Panc1 (cell line): ENCODE measurements around the gene MED13L. TPM values are rescaled to one million over a fixed set of nuclear protein-coding genes. Genes with fewer than 3 reads are reported as not detected.

Experiments used
- ATAC-seq: fragments of 200-7000 bp; cut with Tn5 transposase; 2 replicates; pipeline ENCODE4 v1.9.1; 2020; ENCODE audit warnings: mild to moderate bottlenecking, moderate library complexity
- BruUV-seq: library from RNA; stranded (reverse); fragments of 400-500 nt; replicated peaks from 2 replicates; lab custom pipeline; 2021; lab: Mats Ljungman, UMichigan
- CTCF ChIA-PET: fragments of 300-600 bp; sonication (Branson Sonifier 250); formaldehyde crosslinking; loops from one replicate; lab custom pipeline; 2022; ENCODE audit warnings: antibody characterized with exemption; lab: Charles Lee
- POLR2A ChIA-PET: fragments of 300-600 bp; sonication (Branson Sonifier 250); formaldehyde crosslinking; loops from one replicate; lab custom pipeline; 2022; ENCODE audit warnings: antibody characterized with exemption; lab: Charles Lee
- DNase-seq: peaks from one replicate; pipeline ENCODE4 v3.0.0-alpha.2; 2010; ENCODE audit warnings: low read depth, low spot score
- H3K27ac ChIP-seq: 2 replicates; pipeline ENCODE4 v1.5.1; 2011; ENCODE audit warnings: mild to moderate bottlenecking, low read length, inconsistent platforms
- H3K27me3 ChIP-seq: fragments of 200-500 bp; sonication (Bioruptor generic); 2 replicates; pipeline ENCODE4 v1.6.0; 2014; ENCODE audit warnings: low read length, inconsistent platforms; ENCODE audit not compliant: control insufficient read depth, insufficient read depth
- H3K36me3 ChIP-seq: fragments of 200-500 bp; sonication (Bioruptor generic); 2 replicates; pipeline ENCODE4 v1.5.1; 2014; ENCODE audit warnings: inconsistent platforms, mild to moderate bottlenecking, low read length, moderate library complexity; ENCODE audit not compliant: control insufficient read depth, insufficient read depth
- H3K4me1 ChIP-seq: 2 replicates; pipeline ENCODE4 v1.5.1; 2011; ENCODE audit warnings: inconsistent platforms, mild to moderate bottlenecking, low read length, moderate library complexity; ENCODE audit not compliant: control insufficient read depth, insufficient read depth
- H3K4me3 ChIP-seq, 2 experiments: 2 replicates each; pipeline ENCODE4 v1.5.1; 2011 to 2012; ENCODE audit warnings: low read depth in 2 of 2, low read length in 2 of 2, mild to moderate bottlenecking in 2 of 2, inconsistent platforms in 1 of 2, moderate library complexity in 1 of 2
- H3K9me3 ChIP-seq: fragments of 200-500 bp; sonication (Bioruptor generic); 2 replicates; pipeline ENCODE4 v1.5.1; 2014; ENCODE audit warnings: low read depth, mild to moderate bottlenecking, inconsistent platforms, low read length, moderate library complexity; ENCODE audit not compliant: control insufficient read depth, insufficient read depth
- CTCF ChIP-seq: fragments of 450-650 bp; IDR thresholded peaks from 2 replicates; pipeline ENCODE4 v1.5.1; 2017; ENCODE audit warnings: mild to moderate bottlenecking
- POLR2AphosphoS5 ChIP-seq: IDR thresholded peaks from 2 replicates; pipeline ENCODE4 v1.6.1; 2012; ENCODE audit warnings: mild to moderate bottlenecking, low read depth, low read length, moderate library complexity
- REST ChIP-seq, 2 experiments: IDR thresholded peaks; 2 replicates each; pipeline ENCODE4 v1.6.1; 2011 to 2012; ENCODE audit warnings: low read depth in 2 of 2, control low read depth in 1 of 2, low read length in 1 of 2, mild to moderate bottlenecking in 1 of 2, moderate library complexity in 1 of 2; ENCODE audit not compliant: insufficient read depth in 1 of 2
- SIN3A ChIP-seq: IDR thresholded peaks from 2 replicates; pipeline ENCODE4 v1.6.1; 2012; ENCODE audit warnings: low read depth, mild to moderate bottlenecking, low read length, moderate library complexity, borderline replicate concordance; ENCODE audit not compliant: insufficient read depth
- TCF7L2 ChIP-seq: IDR thresholded peaks from 2 replicates; pipeline ENCODE4 v1.6.1; 2011; ENCODE audit warnings: mild to moderate bottlenecking, low read depth, low read length, inconsistent platforms
- in situ Hi-C: cut with HindIII; loops from 2 replicates; pipeline ENCODE4 v1.10.0; 2016; ENCODE audit warnings: low sequenced_read_pairs, low pct_unique_long_range_greater_than_20kb
- intact Hi-C: fragments of 100-400 bp; cut with micrococcal nuclease; formaldehyde crosslinking; loops from one replicate; pipeline ENCODE4 v1.10.0; 2022; ENCODE audit not compliant: unreplicated experiment
- total RNA-seq: library from RNA; stranded (reverse); gene quantifications from one replicate; pipeline ENCODE4 v1.2.1, GENCODE V29; 2021; ENCODE audit not compliant: unreplicated experiment

Gene MED13L
- total RNA-seq, 1 experiment from 2014 or later: 170 TPM

- BruUV-seq: no TSS peak
- Histone ChIP-seq H3K27me3 (no peaks in the 10 kb centered on the region), H3K4me3 (no peak overlapping the region), H3K27ac (no peak overlapping the region), H3K36me3 (no peaks in the 10 kb centered on the region), H3K9me3 (no peaks in the 10 kb centered on the region), H3K4me1 (no peaks in the 10 kb centered on the region)
- ChIA-PET POLR2A (no interaction called here), CTCF (no interaction called here)
- DNase-seq (no peak), ATAC-seq (no peak)
- in situ Hi-C loops: no loop called here
- no peak for TF ChIP-seq TCF7L2
- TF ChIP-seq REST (IDR thresholded peaks at IDR 0.05; ENCODE audit: insufficient read depth in 1 of 2, low read depth in 2 of 2, low read length in 1 of 2): no peak
- no peak for TF ChIP-seq CTCF
- no peak for TF ChIP-seq POLR2AphosphoS5
- no peak for TF ChIP-seq SIN3A
- intact Hi-C loops: loop anchor here (10.0 kb wide), 1 partner anchor 759 kb away; no protein-coding TSS in a partner anchor
Measured at GRCh38 chr12:115946092-115946491, 331.4 kb downstream of the MED13L start.

- no peaks in the 10 kb centered on the region for H3K4me1 ChIP-seq
- no peaks in the 10 kb centered on the region for H3K27me3 ChIP-seq
- no peak overlapping the region for H3K4me3 ChIP-seq
- ATAC-seq: no peak
- intact Hi-C loops: loop anchor here (10.0 kb wide), 1 partner anchor 759 kb away; no protein-coding TSS in a partner anchor
- DNase-seq: no peak
- H3K9me3 ChIP-seq: no peaks in the 10 kb centered on the region
- BruUV-seq: no TSS peak
- POLR2A ChIA-PET: no interaction called here
- no peak overlapping the region for H3K27ac ChIP-seq
- CTCF ChIA-PET: no interaction called here
- in situ Hi-C loops: no loop called here
- TF ChIP-seq TCF7L2 (no peak), REST (IDR thresholded peaks at IDR 0.05; ENCODE audit: insufficient read depth in 1 of 2, low read depth in 2 of 2, low read length in 1 of 2) (no peak), SIN3A (no peak), CTCF (no peak), POLR2AphosphoS5 (no peak)
- H3K36me3 ChIP-seq: no peaks in the 10 kb centered on the region
Measured at GRCh38 chr12:115945491-115945885, 332.0 kb downstream of the MED13L start.
